ENCODE measurements around the gene GABRP.

DNA sequence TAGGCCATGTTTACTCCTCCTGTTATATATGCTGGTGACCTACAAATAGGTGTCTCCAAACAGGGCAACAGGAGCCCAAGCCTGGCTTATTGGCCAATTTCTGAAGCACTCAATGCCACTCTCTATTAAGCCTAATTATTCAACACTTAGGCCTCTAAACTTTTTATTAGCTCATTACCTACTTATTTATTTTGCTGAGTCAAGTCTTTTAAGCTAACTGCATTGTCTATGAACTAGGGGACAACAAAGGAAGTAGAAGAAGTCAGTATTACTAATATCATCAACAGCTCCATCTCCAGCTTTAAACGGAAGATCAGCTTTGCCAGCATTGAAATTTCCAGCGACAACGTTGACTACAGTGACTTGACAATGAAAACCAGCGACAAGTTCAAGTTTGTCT, 28.2 kb downstream of the GABRP start:
- TF ChIP-seq YY1 (IDR thresholded peaks at IDR 0.05; ENCODE audit: low read depth), result no peak
- no peak for TF ChIP-seq RAD21 (IDR thresholded peaks at IDR 0.05; ENCODE audit: low read length)
- TF ChIP-seq MEF2A (IDR thresholded peaks at IDR 0.05; ENCODE audit: borderline replicate concordance, low read depth), result no peak
- TF ChIP-seq CTCF (IDR thresholded peaks at IDR 0.05), result no peak
- TF ChIP-seq MXI1 (IDR thresholded peaks at IDR 0.05; ENCODE audit: low read depth, low read length), result no peak
- TF ChIP-seq, protein P1, sequence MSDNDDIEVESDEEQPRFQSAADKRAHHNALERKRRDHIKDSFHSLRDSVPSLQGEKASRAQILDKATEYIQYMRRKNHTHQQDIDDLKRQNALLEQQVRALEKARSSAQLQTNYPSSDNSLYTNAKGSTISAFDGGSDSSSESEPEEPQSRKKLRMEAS (IDR thresholded peaks at IDR 0.05; ENCODE audit: low read depth), result no peak
- no peak for TF ChIP-seq EP300 (IDR thresholded peaks at IDR 0.05; ENCODE audit: borderline replicate concordance in 1 of 2, low read depth in 1 of 2, low read length in 1 of 2)
- no peak for TF ChIP-seq JUND (IDR thresholded peaks at IDR 0.05)
- no peak for TF ChIP-seq EZH2phosphoT487 (IDR thresholded peaks at IDR 0.05; ENCODE audit: borderline replicate concordance, low read depth)
- no peak for TF ChIP-seq PBX3 (IDR thresholded peaks at IDR 0.05)
- no peak for TF ChIP-seq RCOR1 (IDR thresholded peaks at IDR 0.05; ENCODE audit: low read length)

All from SK-N-SH (cell line).